Ascending aorta (tissue), 2 donors: ENCODE measurements around the gene RRP8. TPM values are rescaled to one million over a fixed set of nuclear protein-coding genes. Genes with fewer than 3 reads are reported as not detected.

Experiments used
- DNase-seq, 2 donors: peaks; one replicate each; pipeline ENCODE4 v3.0.0-alpha.2; 2019; ENCODE audit warnings: low spot score in 2 of 2
- H3K27ac ChIP-seq, 2 donors: fragments of 200-600 bp; sonication (generic); one replicate each; pipeline ENCODE4 v1.5.1; 2016 to 2017; ENCODE audit warnings: mild to moderate bottlenecking in 1 of 2
- H3K27me3 ChIP-seq: fragments of 200-600 bp; sonication (generic); one replicate; pipeline ENCODE4 v1.5.1; 2017
- H3K36me3 ChIP-seq, 2 donors: fragments of 200-600 bp; sonication (generic); one replicate each; pipeline ENCODE4 v1.5.1; 2016
- H3K4me1 ChIP-seq, 2 donors: fragments of 200-600 bp; sonication (generic); one replicate each; pipeline ENCODE4 v1.5.1; 2016 to 2017; ENCODE audit warnings: mild to moderate bottlenecking in 1 of 2
- H3K4me3 ChIP-seq, 2 donors: fragments of 200-600 bp; sonication (generic); one replicate each; pipeline ENCODE4 v1.5.1; 2016 to 2017; ENCODE audit warnings: mild to moderate bottlenecking in 1 of 2
- H3K9me3 ChIP-seq, 2 donors: fragments of 200-600 bp; sonication (generic); one replicate each; pipeline ENCODE4 v1.5.1; 2016
- CTCF ChIP-seq, 3 experiments: fragments of 200-600 bp in 2 of 3; fragments of 450-650 bp in 1 of 3; sonication (generic) in 2 of 3; IDR thresholded peaks; one replicate each; pipeline ENCODE4 v1.5.1; 2016 to 2019; ENCODE audit warnings: antibody characterized with exemption in 3 of 3, mild to moderate bottlenecking in 1 of 3, moderate library complexity in 1 of 3
- intact Hi-C: fragments of 100-400 bp; cut with DNase I; formaldehyde crosslinking; loops from one replicate; pipeline ENCODE4 v1.15.1; 2023
- total RNA-seq: library from RNA; depleted of rRNA; stranded (reverse); fragments of >200 nt; gene quantifications from one replicate; pipeline ENCODE4 v1.1.0, GENCODE V29; 2016

Gene RRP8
- total RNA-seq, 1 donor from 2014 or later = 9.2 TPM

GRCh38 chr11:6623391-6624363 is 20.3 kb upstream of the RRP8 start:
- intact Hi-C loops = no loop called here
- Histone ChIP-seq H3K27ac (no peak overlapping the region), H3K4me1 (peaks cover 0 to 5% of the 10 kb centered on the region in 2 donors), H3K27me3 (no peaks in the 10 kb centered on the region), H3K4me3 (no peak overlapping the region), H3K9me3 (no peaks in the 10 kb centered on the region), H3K36me3 (peaks cover 43 to 51% of the 10 kb centered on the region in 2 donors)
- no peak for DNase-seq
- no peak for TF ChIP-seq CTCF (IDR thresholded peaks at IDR 0.05)

DNA sequence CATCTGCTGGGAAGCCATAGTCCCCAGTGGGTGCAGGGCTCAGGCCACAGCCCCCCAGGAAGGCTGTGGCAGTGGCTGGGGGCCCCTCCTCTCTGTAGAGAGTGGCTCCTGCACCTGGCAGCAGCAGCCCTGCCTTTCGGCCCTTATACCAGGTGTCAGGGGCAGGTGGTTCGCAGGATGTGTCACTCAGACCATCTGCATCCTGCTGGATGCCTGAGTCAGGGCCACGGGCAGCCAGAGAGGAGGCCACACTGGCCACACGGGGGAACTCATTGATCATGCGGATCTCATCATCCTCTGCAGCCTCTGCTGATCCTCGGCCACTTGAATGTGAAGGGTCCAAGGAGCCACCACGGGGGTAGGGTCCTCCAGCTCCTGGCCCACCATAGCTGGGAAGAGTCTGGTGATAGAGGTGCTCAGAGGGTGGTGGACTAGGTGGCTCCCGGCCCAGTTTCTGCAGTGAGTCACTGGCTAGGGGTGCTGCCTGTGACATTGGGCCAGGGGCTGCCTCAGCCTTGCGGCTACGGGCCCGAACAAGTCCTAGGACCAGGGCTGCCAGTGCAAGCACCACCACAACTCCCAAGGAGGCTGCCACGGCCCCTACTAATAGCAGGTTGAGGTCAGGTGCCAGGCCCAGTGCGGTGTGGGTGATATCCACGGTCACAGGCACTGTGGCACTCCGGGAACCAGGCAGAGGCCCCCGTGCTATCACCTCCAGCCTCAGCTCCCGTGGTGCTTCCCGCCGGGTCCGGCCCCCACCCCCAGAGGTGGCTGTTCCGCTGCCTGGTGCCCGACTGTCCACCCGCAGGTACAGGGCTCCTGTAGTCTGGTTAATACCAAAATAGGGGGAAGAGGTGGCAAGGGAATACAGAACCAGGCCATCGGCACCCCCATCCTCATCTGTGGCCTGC is 19.1 kb upstream of the RRP8 start:
- no peak overlapping the region for H3K27ac ChIP-seq
- peaks cover 35 to 47% of the 10 kb centered on the region in 2 donors for H3K36me3 ChIP-seq
- H3K4me3 ChIP-seq = no peak overlapping the region
- H3K27me3 ChIP-seq = no peaks in the 10 kb centered on the region
- TF ChIP-seq CTCF (IDR thresholded peaks at IDR 0.05) = no peak
- intact Hi-C loops = no loop called here
- DNase-seq = no peak
- H3K4me1 ChIP-seq = peaks cover 3 to 14% of the 10 kb centered on the region in 2 donors
- no peaks in the 10 kb centered on the region for H3K9me3 ChIP-seq

GRCh38 chr11:6621711-6622211 is 18.3 kb upstream of the RRP8 start:
- Histone ChIP-seq H3K4me3 (no peak overlapping the region), H3K4me1 (peaks cover 3 to 17% of the 10 kb centered on the region in 2 donors), H3K9me3 (no peaks in the 10 kb centered on the region), H3K27ac (no peak overlapping the region), H3K27me3 (no peaks in the 10 kb centered on the region), H3K36me3 (peaks cover 28 to 39% of the 10 kb centered on the region in 2 donors)
- intact Hi-C loops = no loop called here
- no peak for DNase-seq
- no peak for TF ChIP-seq CTCF (IDR thresholded peaks at IDR 0.05)

- intact Hi-C loops = no loop called here
- H3K36me3 ChIP-seq = peaks cover 18 to 34% of the 10 kb centered on the region in 2 donors
- no peak for TF ChIP-seq CTCF (IDR thresholded peaks at IDR 0.05)
- no peak for DNase-seq
- no peaks in the 10 kb centered on the region for H3K9me3 ChIP-seq
- peaks cover 3 to 17% of the 10 kb centered on the region in 2 donors for H3K4me1 ChIP-seq
- no peak overlapping the region for H3K4me3 ChIP-seq
- no peak overlapping the region for H3K27ac ChIP-seq
- H3K27me3 ChIP-seq = no peaks in the 10 kb centered on the region
Measured at GRCh38 chr11:6620636-6621035, 17.2 kb upstream of the RRP8 start.

DNA sequence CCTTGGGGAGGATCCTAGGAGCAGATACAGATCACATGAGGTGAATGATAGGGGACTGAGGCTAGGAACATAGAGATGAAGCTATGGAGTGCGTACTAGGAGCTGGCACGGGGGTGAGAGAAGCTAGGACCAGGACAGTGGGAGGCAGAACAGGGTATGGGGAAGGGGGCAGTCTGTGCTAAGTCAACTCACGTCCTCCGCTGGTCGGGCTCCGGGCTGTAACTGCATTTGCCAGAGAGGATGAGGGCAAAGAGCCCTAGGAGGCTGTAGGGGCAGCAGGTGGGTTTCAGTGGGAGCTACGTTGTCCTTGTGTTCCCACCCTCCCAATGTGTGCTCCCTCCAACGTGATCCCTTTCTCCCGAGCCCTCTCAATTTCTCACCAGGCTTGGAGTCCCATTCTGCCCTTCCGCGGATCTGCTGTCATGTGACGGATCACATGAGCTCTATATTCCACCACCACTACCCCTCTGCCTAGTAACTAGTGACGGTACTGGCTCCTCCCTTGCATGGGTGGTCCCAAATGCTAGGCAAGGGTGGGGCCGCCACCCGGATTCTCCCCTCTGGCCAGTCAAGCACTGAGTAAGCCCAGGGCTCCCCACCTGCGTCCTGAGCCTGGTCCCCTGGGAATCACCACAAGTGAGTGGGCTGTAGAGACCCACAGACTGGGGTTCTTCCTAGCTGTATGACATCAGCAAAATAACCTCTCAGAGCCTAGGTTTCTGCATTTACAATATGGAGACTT is 15.8 kb upstream of the RRP8 start, which contains the start of gene TPP1:
TPP1 (minus strand) TSS at position 419 of the 742 bp plus-strand sequence; CDS start at position 397, 22 bp downstream.
- TF ChIP-seq CTCF (IDR thresholded peaks at IDR 0.05) = no peak
- peaks cover 13 to 30% of the 10 kb centered on the region in 2 donors for H3K36me3 ChIP-seq
- peak within 1 kb of the TSS; percentile 81 to 82 for H3K27ac ChIP-seq
- no peaks in the 10 kb centered on the region for H3K9me3 ChIP-seq
- peaks cover 3 to 17% of the 10 kb centered on the region in 2 donors for H3K4me1 ChIP-seq
- intact Hi-C loops = loop anchor here (1.0 kb wide), 1 partner anchor 64 kb away; the partner anchor contains the start of gene MRPL17
- H3K27me3 ChIP-seq = no peaks in the 10 kb centered on the region
- H3K4me3 ChIP-seq = peak within 1 kb of the TSS; percentile 69 to 76
- DNase-seq = peak; percentile 92 to 99
